Activated CD8-positive, alpha-beta memory T cell treated with anti-CD3 and anti-CD28 coated beads for 36 hours (primary cell): Measurements from ENCODE around the gene CDC5L. TPM values are rescaled to one million over a fixed set of nuclear protein-coding genes. Genes with fewer than 3 reads are reported as not detected.
"Not testable (repeated sequence)": the region's sequence is repeated elsewhere in the genome, so short reads cannot be mapped to it uniquely, and the experiment has no call there.

ENCODE experiments used
- CTCF ChIA-PET: fragments of 350-600 bp; sonication (Branson Sonifier 250); formaldehyde crosslinking; loops from one replicate; lab custom pipeline; 2021; ENCODE audit warnings: antibody characterized with exemption; lab: Charles Lee
- POLR2A ChIA-PET: fragments of 350-600 bp; sonication (Branson Sonifier 250); formaldehyde crosslinking; loops from one replicate; lab custom pipeline; 2021; ENCODE audit warnings: antibody characterized with exemption; lab: Charles Lee
- total RNA-seq, 2 experiments: library from RNA; stranded (reverse); gene quantifications; one replicate each; pipeline ENCODE4 v1.2.3, GENCODE V29; 2021

Gene CDC5L
- total RNA-seq, 2 experiments from 2014 or later: 28.2 to 28.5 TPM

- ChIA-PET POLR2A (no interaction called here), CTCF (interaction anchor here (0.6 to 1.0 kb wide), 2 partner anchors 12 to 17 kb away, joined by 3 read pairs; no protein-coding TSS in a partner anchor)
Measured at GRCh38 chr6:44439270-44440045, 52.0 kb downstream of the CDC5L start.

- ChIA-PET CTCF (interaction anchor here (0.7 kb wide), 1 partner anchor 180 kb away, joined by 4 read pairs; no protein-coding TSS in a partner anchor), POLR2A (no interaction called here)
Measured at GRCh38 chr6:44441091-44441855, 53.8 kb downstream of the CDC5L start.

- ChIA-PET POLR2A (no interaction called here), CTCF (interaction anchor here (1.5 kb wide), 1 partner anchor 13 kb away, joined by 3 read pairs; no protein-coding TSS in a partner anchor)
Measured at GRCh38 chr6:44442236-44442635, 54.7 kb downstream of the CDC5L start.

GRCh38 chr6:44442833-44443444 lies 55.4 kb downstream of the CDC5L start:
- CTCF ChIA-PET: interaction anchor here (1.5 kb wide), 1 partner anchor 13 kb away, joined by 3 read pairs; no protein-coding TSS in a partner anchor
- POLR2A ChIA-PET: no interaction called here

- CTCF ChIA-PET: interaction anchor here (0.6 to 1.2 kb wide), 2 partner anchors 13 to 175 kb away, joined by 3 read pairs; no protein-coding TSS in a partner anchor
- POLR2A ChIA-PET: interaction anchor here (0.6 kb wide), 1 partner anchor 423 kb away, joined by 4 read pairs; no protein-coding TSS in a partner anchor
Measured at GRCh38 chr6:44444853-44445252, 57.3 kb downstream of the CDC5L start.

- ChIA-PET POLR2A (no interaction called here), CTCF (interaction anchor here (1.5 kb wide), 1 partner anchor 13 kb away, joined by 3 read pairs; no protein-coding TSS in a partner anchor)
Measured at GRCh38 chr6:44446626-44447300, 59.3 kb downstream of the CDC5L start.

GRCh38 chr6:44449181-44449580 lies 61.7 kb downstream of the CDC5L start:
- POLR2A ChIA-PET, CTCF ChIA-PET: not testable (repeated sequence)

GRCh38 chr6:44451803-44452695 lies 64.5 kb downstream of the CDC5L start:
- CTCF ChIA-PET: no interaction called here
- POLR2A ChIA-PET: no interaction called here

GRCh38 chr6:44452725-44453124 lies 65.2 kb downstream of the CDC5L start:
- ChIA-PET POLR2A (no interaction called here), CTCF (no interaction called here)

GRCh38 chr6:44453146-44453545 lies 65.6 kb downstream of the CDC5L start:
- POLR2A ChIA-PET: no interaction called here
- CTCF ChIA-PET: interaction anchor here (1.2 kb wide), 1 partner anchor 23 kb away, joined by 3 read pairs; no protein-coding TSS in a partner anchor

- POLR2A ChIA-PET: no interaction called here
- CTCF ChIA-PET: interaction anchor here (1.2 to 2.5 kb wide), 2 partner anchors 18 to 22 kb away, joined by 3 to 6 read pairs; no protein-coding TSS in a partner anchor
Measured at GRCh38 chr6:44454198-44454597, 66.7 kb downstream of the CDC5L start.

GRCh38 chr6:44456070-44456965 lies 68.8 kb downstream of the CDC5L start:
- CTCF ChIA-PET: interaction anchor here (0.8 to 2.5 kb wide), 3 partner anchors 14 to 25 kb away, joined by 3 to 6 read pairs (median 4); no protein-coding TSS in a partner anchor

GRCh38 chr6:44456966-44457292 lies 69.4 kb downstream of the CDC5L start:
- CTCF ChIA-PET: interaction anchor here (2.5 kb wide), 1 partner anchor 20 kb away, joined by 6 read pairs; no protein-coding TSS in a partner anchor
- POLR2A ChIA-PET: no interaction called here

More at GRCh38 chr6:44456070-44456965, 68.8 kb downstream of the CDC5L start:
- POLR2A ChIA-PET: no interaction called here

- ChIA-PET POLR2A (no interaction called here), CTCF (no interaction called here)
Measured at GRCh38 chr6:44457596-44457995, 70.1 kb downstream of the CDC5L start.

- CTCF ChIA-PET: interaction anchor here (1.4 kb wide), 1 partner anchor 11 kb away, joined by 4 read pairs; no protein-coding TSS in a partner anchor
- POLR2A ChIA-PET: no interaction called here
Measured at GRCh38 chr6:44458551-44458950, 71.0 kb downstream of the CDC5L start.

GRCh38 chr6:44462335-44462734 lies 74.8 kb downstream of the CDC5L start:
- ChIA-PET CTCF (no interaction called here), POLR2A (no interaction called here)
